Loucy (cell line): Measurements from ENCODE around the gene ZNF608.

ENCODE experiments used
- H2AFZ ChIP-seq: fragments of 200-600 bp; sonication (generic); 2 replicates; pipeline ENCODE4 v1.6.0; 2016; ENCODE audit warnings: antibody characterized with exemption, mild to moderate bottlenecking, low read length, moderate library complexity
- H3F3A ChIP-seq: fragments of 200-600 bp; 2 replicates; pipeline ENCODE4 v1.6.0; 2016; ENCODE audit warnings: antibody characterized with exemption, low read depth, mild to moderate bottlenecking
- H3K27me3 ChIP-seq: fragments of 200-600 bp; sonication (generic); 2 replicates; pipeline ENCODE4 v1.6.1; 2014; ENCODE audit warnings: low read length, mild to moderate bottlenecking; ENCODE audit not compliant: insufficient read depth, poor library complexity, severe bottlenecking
- H3K36me3 ChIP-seq: fragments of 200-600 bp; sonication (generic); 2 replicates; pipeline ENCODE4 v1.6.1; 2016; ENCODE audit warnings: low read length; ENCODE audit not compliant: insufficient read depth
- H3K4me1 ChIP-seq: fragments of 200-600 bp; sonication (generic); 2 replicates; pipeline ENCODE4 v1.5.1; 2014; ENCODE audit warnings: low read length, mild to moderate bottlenecking; ENCODE audit not compliant: insufficient read depth, poor library complexity, severe bottlenecking
- H3K4me2 ChIP-seq: fragments of 200-600 bp; sonication (generic); 2 replicates; pipeline ENCODE4 v1.6.0; 2014; ENCODE audit warnings: antibody characterized with exemption, low read length, low read depth, mild to moderate bottlenecking; ENCODE audit not compliant: poor library complexity, severe bottlenecking
- H3K4me3 ChIP-seq: fragments of 200-600 bp; sonication (generic); 2 replicates; pipeline ENCODE4 v1.5.1; 2014; ENCODE audit warnings: low read length, mild to moderate bottlenecking, mixed read lengths; ENCODE audit not compliant: poor library complexity, severe bottlenecking
- H3K79me2 ChIP-seq: fragments of 200-600 bp; sonication (generic); 2 replicates; pipeline ENCODE4 v1.6.1; 2014; ENCODE audit warnings: low read length; ENCODE audit not compliant: insufficient read depth
- H3K9ac ChIP-seq: fragments of 200-600 bp; sonication (generic); 2 replicates; pipeline ENCODE4 v1.6.0; 2014; ENCODE audit warnings: mild to moderate bottlenecking, low read depth, low read length, moderate library complexity; ENCODE audit not compliant: poor library complexity, severe bottlenecking
- H3K9me2 ChIP-seq: fragments of 200-600 bp; sonication (generic); replicated peaks from 2 replicates; pipeline ENCODE4 v1.6.1; 2016; ENCODE audit warnings: low read depth, low read length, mixed read lengths
- H3K9me3 ChIP-seq: fragments of 200-600 bp; sonication (generic); 2 replicates; pipeline ENCODE4 v1.6.1; 2014; ENCODE audit warnings: mild to moderate bottlenecking, antibody characterized with exemption, low read length, low read depth; ENCODE audit not compliant: insufficient read depth
- H4K20me1 ChIP-seq: fragments of 200-600 bp; sonication (generic); 2 replicates; pipeline ENCODE4 v1.6.0; 2014; ENCODE audit warnings: antibody characterized with exemption, low read length, mild to moderate bottlenecking; ENCODE audit not compliant: insufficient read depth, poor library complexity, severe bottlenecking
- EZH2phosphoT487 ChIP-seq: fragments of 200-600 bp; IDR thresholded peaks from 2 replicates; pipeline ENCODE4 v1.6.1; 2018; ENCODE audit warnings: antibody characterized with exemption, mild to moderate bottlenecking, moderate library complexity, borderline replicate concordance
- TF ChIP-seq, protein P1 (sequence below): fragments of 200-600 bp; sonication (generic); conservative IDR thresholded peaks from 2 replicates; pipeline ENCODE4 v1.5.1; 2014; ENCODE audit warnings: mild to moderate bottlenecking, antibody characterized with exemption, low read length

Gene ZNF608

DNA sequence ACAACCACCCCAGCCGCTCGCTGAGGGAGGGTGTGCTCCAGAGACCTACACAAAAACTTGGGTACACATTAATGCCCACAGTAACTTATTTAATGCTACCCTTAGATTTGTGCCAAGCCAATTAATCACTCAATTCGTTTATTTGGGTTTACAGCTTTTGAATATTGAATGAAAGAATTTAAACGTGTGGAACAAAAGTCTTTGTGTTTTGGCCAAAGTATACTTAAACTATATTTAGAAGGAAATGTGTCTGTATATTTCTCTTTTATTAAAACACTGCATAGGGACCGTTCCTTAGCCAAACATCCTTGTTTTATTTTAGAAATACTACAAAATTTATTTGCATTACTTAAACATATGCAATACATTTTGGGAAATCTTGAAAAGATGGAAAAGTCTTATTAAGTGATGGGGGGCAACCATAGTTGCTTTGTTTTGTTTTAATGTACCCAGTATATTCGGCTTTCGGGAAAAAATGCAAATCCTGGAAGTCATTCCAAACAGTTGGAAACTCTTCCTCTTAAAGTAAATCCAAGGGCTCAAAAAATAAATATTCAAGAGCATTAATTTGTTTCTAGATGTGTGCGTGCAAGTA lies 11.8 kb downstream of the ZNF608 start:
- TF ChIP-seq, protein P1, sequence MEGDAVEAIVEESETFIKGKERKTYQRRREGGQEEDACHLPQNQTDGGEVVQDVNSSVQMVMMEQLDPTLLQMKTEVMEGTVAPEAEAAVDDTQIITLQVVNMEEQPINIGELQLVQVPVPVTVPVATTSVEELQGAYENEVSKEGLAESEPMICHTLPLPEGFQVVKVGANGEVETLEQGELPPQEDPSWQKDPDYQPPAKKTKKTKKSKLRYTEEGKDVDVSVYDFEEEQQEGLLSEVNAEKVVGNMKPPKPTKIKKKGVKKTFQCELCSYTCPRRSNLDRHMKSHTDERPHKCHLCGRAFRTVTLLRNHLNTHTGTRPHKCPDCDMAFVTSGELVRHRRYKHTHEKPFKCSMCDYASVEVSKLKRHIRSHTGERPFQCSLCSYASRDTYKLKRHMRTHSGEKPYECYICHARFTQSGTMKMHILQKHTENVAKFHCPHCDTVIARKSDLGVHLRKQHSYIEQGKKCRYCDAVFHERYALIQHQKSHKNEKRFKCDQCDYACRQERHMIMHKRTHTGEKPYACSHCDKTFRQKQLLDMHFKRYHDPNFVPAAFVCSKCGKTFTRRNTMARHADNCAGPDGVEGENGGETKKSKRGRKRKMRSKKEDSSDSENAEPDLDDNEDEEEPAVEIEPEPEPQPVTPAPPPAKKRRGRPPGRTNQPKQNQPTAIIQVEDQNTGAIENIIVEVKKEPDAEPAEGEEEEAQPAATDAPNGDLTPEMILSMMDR, result no peak
- no peak for TF ChIP-seq EZH2phosphoT487
- no peaks in the 10 kb centered on the region for H3K4me1 ChIP-seq
- no peaks in the 10 kb centered on the region for H3K79me2 ChIP-seq
- no peak overlapping the region for H3K9ac ChIP-seq
- H4K20me1 ChIP-seq, result no peaks in the 10 kb centered on the region
- no peaks in the 10 kb centered on the region for H3K36me3 ChIP-seq
- H3K27me3 ChIP-seq, result no peaks in the 10 kb centered on the region
- no peak overlapping the region for H3K4me2 ChIP-seq
- no peak overlapping the region for H3K4me3 ChIP-seq
- no peaks in the 10 kb centered on the region for H3F3A ChIP-seq
- no peaks in the 10 kb centered on the region for H3K9me3 ChIP-seq
- no peaks in the 10 kb centered on the region for H3K9me2 ChIP-seq
- no peak overlapping the region for H2AFZ ChIP-seq

DNA sequence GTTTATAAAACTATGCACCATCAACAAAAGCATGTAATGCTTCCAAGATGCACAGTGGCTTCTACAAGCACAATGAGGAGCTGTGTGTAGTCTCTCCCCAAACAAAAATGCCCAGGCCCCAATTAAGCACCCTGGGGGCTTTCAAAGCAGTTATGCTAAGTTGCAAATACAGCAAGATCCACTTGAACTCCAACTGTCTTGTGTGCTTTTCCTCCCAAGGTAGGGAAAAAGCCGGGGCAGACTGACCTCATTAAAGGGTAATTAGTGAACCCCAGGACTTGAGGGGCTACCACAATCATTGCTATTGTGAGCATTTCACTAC lies 13.1 kb downstream of the ZNF608 start:
- Histone ChIP-seq H3K9me3 (no peaks in the 10 kb centered on the region), H2AFZ (no peak overlapping the region), H3K4me3 (no peak overlapping the region), H3F3A (no peaks in the 10 kb centered on the region), H3K9ac (no peak overlapping the region), H3K9me2 (no peaks in the 10 kb centered on the region), H3K27me3 (no peaks in the 10 kb centered on the region), H3K79me2 (no peaks in the 10 kb centered on the region), H3K4me2 (no peak overlapping the region), H3K36me3 (no peaks in the 10 kb centered on the region), H4K20me1 (no peaks in the 10 kb centered on the region), H3K4me1 (no peaks in the 10 kb centered on the region)
- TF ChIP-seq, protein P1, result no peak
- no peak for TF ChIP-seq EZH2phosphoT487

DNA sequence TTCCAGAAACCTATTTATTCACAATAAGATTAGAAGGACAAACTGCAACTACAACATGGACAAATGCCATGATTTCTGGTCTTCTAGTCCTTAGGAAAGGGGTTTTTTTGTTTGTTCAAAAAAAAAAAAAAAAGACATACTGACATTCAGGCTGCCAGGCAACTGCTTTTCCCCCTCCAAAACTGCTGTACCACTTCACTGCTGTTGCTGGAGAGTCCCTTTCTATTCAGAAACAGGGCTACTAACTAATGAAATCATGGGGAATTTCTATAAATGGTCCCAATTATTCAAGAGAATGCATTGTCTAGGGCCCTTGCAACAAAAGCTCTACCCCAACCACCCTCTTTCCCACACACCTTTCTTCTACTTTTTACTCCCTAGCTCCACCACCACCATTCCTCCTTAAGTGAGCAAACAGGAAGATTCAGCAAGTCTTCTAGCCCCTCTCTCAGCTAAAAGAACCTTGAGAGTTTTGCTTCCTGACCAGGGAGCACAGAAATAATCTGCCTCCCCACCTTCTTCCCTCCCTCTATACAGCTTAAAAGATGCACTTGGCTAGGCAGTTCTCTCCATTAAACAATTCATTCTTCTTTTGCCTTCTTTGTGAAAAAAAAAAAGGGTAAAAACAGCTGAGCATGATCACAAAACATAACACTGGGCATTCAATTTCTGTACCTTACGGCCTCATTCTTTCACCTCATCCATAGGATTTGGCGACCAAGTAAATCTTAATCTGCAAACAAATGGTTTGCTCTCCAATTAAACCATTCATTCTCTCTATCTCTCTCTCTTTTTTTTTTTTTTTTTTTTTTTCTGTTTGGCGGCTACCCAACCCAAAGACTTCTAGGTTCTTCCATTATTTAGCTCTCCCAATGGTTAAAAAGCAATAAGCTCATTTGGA lies 13.8 kb downstream of the ZNF608 start:
- no peaks in the 10 kb centered on the region for H3K9me2 ChIP-seq
- H3K79me2 ChIP-seq, result no peaks in the 10 kb centered on the region
- H4K20me1 ChIP-seq, result no peaks in the 10 kb centered on the region
- H3K27me3 ChIP-seq, result no peaks in the 10 kb centered on the region
- no peak overlapping the region for H3K9ac ChIP-seq
- no peak overlapping the region for H2AFZ ChIP-seq
- H3K36me3 ChIP-seq, result no peaks in the 10 kb centered on the region
- TF ChIP-seq EZH2phosphoT487, result no peak
- TF ChIP-seq, protein P1, result no peak
- no peaks in the 10 kb centered on the region for H3F3A ChIP-seq
- H3K4me3 ChIP-seq, result no peak overlapping the region
- H3K4me2 ChIP-seq, result no peak overlapping the region
- no peaks in the 10 kb centered on the region for H3K9me3 ChIP-seq
- H3K4me1 ChIP-seq, result no peaks in the 10 kb centered on the region
